Activated CD4-positive, alpha-beta T cell treated with anti-CD3 and anti-CD28 coated beads, Interleukin-2, amount 50 U/mL, for 4 hours (primary cell): ENCODE measurements around the gene NDFIP1.
"Not testable (repeated sequence)": the region's sequence is repeated elsewhere in the genome, so short reads cannot be mapped to it uniquely, and the experiment has no call there.

Source experiments
- DNase-seq, 2 experiments: peaks; one replicate each; pipeline ENCODE4 v3.0.0-alpha.2; 2020

NDFIP1 gene

GRCh38 chr5:142159354-142159753 lies 50.8 kb downstream of the NDFIP1 start:
- DNase-seq = no peak

- no peak for DNase-seq
Measured at GRCh38 chr5:142164315-142164714, 55.7 kb downstream of the NDFIP1 start.

GRCh38 chr5:142166754-142167153 lies 58.2 kb downstream of the NDFIP1 start:
- no peak for DNase-seq

GRCh38 chr5:142167458-142167857 lies 58.9 kb downstream of the NDFIP1 start:
- DNase-seq = no peak

DNA sequence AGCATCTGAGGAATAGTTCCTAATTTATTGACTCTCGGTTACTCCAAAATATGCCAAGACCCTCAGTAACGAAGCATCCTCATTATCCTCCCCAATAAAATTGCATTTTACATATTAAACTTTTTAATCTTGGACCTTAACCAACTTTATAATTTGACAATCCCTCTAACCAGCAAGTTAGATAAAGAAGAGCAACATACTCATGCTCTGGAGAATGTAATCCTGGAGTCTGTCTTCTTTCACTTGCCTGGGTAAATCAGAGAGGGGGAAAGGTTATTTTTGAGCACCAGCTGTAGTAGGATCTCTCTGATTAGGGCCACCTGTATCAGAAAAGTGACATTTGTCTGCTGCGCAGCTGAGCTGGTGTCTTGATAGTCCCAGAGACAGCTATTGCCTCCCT lies 59.8 kb downstream of the NDFIP1 start:
- no peak for DNase-seq

GRCh38 chr5:142170254-142170953 lies 61.8 kb downstream of the NDFIP1 start:
- no peak for DNase-seq

DNA sequence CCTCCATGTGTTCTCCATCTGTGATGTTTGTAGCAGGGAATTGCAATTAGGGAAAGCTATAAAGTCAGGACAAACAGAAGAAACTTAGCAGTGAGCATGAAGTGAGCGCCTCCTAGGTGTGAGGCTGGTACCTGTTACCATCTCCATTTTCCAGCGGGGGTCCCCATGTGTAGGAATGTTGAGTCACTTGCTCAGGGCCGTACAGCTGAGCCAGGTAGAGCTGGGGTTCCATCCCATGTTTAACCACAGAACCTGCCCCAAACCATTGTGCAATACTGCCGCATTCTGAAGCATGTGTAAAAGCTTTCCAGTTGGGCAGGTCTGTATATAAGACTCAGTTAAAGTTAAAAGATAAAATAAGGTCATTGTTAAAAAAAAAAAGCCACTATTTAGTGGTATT lies 62.7 kb downstream of the NDFIP1 start:
- no peak for DNase-seq

- DNase-seq = no peak
Measured at GRCh38 chr5:142175039-142175438, 66.5 kb downstream of the NDFIP1 start.

- no peak for DNase-seq
Measured at GRCh38 chr5:142175461-142176142, 67.0 kb downstream of the NDFIP1 start.

DNA sequence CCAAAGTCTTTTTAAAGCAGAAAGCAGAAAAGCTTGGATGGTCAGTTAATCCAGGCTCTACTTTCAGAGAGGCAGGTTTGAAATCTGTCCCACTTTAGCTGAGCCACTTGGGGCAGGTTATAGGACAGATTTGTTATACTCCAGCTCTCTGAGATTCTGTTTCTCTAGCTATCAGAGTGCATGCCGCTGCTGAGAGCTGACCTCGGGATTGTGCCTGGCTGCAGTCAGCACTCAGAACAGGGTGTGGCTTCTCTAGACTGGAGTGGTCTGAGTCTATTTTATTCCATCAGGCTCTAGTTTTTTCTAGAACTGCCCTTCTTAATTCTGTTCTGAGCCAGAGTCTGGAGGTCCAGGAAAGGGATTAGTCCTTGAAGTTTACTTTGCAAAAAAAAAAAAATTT lies 67.7 kb downstream of the NDFIP1 start:
- DNase-seq = no peak

GRCh38 chr5:142178651-142179050 lies 70.1 kb downstream of the NDFIP1 start:
- no peak for DNase-seq

GRCh38 chr5:142179776-142180387 lies 71.3 kb downstream of the NDFIP1 start:
- DNase-seq = no peak

- DNase-seq = no peak
Measured at GRCh38 chr5:142181096-142181495, 72.5 kb downstream of the NDFIP1 start.

GRCh38 chr5:142181547-142182163 lies 73.1 kb downstream of the NDFIP1 start:
- no peak for DNase-seq

GRCh38 chr5:142182840-142183239 lies 74.3 kb downstream of the NDFIP1 start:
- no peak for DNase-seq

- no peak for DNase-seq
Measured at GRCh38 chr5:142183561-142183960, 75.0 kb downstream of the NDFIP1 start.

DNA sequence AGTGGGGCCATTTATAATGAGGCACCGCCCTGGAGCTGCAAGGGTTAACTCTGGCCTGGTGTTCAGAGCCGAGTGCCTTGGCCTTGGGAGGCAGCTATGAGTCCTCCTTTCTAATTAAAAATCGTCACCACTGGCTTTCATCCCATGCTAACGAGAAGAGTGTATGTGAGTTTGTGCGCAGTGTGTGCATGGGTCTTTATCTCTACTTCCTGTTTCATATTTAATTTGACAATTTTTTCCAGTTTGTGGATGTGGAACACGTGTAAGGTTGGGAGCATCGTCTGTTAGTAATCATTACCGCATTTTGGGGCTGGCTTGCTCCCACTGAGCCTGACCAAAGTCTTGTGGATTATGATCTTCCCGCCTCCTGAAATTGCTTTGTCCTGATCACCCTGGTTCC lies 76.4 kb downstream of the NDFIP1 start:
- DNase-seq = no peak

GRCh38 chr5:142186514-142186856 lies 77.9 kb downstream of the NDFIP1 start:
- DNase-seq = no peak

DNA sequence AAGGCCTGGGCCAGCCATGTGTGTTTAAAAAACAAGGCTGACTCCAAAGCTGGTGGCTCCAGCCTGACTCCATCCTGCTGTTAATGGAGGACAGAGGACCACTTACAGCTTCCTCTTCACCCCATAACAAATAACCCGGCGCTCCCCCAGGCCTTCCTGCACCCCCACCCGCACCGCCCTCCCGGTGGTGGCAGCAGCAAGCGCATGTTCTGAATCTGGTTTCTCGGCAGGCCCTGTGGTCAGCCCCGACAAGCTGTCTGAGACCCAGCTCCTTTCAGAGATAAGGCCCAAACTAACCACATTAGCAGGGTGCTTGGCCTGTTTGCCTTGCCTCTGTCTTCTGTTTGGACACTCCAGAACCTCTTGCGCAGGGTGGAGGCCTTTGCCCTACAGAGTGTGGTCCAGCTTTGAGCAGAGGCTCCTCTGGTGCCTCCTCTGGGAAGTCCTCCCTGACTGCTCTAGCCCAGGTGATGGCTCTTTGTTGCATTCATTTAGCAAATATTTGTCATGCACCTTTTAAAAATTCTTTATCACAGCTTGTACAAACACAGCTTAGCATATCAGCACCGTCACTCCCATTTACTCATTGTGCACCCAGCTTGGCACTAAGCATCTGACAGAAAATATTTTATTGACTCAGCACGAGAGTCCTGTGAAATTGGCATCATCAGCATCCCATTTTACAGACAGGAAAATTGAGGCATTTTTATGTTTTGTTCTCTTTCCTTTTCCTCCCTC lies 78.4 kb downstream of the NDFIP1 start:
- DNase-seq = no peak

GRCh38 chr5:142188691-142189090 lies 80.1 kb downstream of the NDFIP1 start:
- not testable (repeated sequence) for DNase-seq

DNA sequence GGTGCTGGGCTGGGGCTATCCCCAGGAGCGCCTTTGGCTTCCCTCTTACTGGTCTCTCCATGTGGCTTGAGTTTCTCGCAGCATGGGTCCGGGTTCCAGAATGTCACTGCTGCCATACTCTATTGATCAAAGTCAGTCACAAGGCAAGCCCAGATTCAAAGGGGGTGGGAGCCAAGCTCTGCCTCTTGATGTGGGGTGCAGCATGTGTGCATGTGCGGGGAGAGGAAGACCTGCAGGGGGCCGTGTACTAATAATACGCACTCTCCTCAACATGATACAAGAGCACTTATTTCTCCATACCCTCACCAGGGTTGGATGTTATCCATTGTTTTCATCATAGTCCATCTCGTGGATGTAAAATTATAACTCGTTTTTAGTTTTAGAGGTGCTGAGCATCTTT lies 81.2 kb downstream of the NDFIP1 start:
- no peak for DNase-seq

- DNase-seq = no peak
Measured at GRCh38 chr5:142191776-142192175, 83.2 kb downstream of the NDFIP1 start.
